Osteoblast (primary cell): ENCODE data around the gene TMUB2. TPM values are rescaled to one million over a fixed set of nuclear protein-coding genes. Genes with fewer than 3 reads are reported as not detected.
A peak's percentile ranks its signal among the peaks of the same experiment; 100 is the strongest.

Source experiments
- DNase-seq: peaks from one replicate; pipeline ENCODE4 v3.0.0; 2011; ENCODE audit warnings: low spot score, mixed read lengths; ENCODE audit not compliant: insufficient read length; ENCODE audit errors: missing footprints
- H2AFZ ChIP-seq: 2 replicates; pipeline ENCODE4 v1.6.0; 2011; ENCODE audit warnings: mild to moderate bottlenecking, low read length
- H3K27ac ChIP-seq: 2 replicates; pipeline ENCODE4 v1.5.1; 2011; ENCODE audit warnings: mild to moderate bottlenecking, low read depth, low read length, moderate library complexity
- H3K27me3 ChIP-seq: 2 replicates; pipeline ENCODE4 v1.6.0; 2012; ENCODE audit warnings: mild to moderate bottlenecking, control low read depth, inconsistent platforms, low read length, moderate library complexity; ENCODE audit not compliant: insufficient read depth
- H3K36me3 ChIP-seq: 2 replicates; pipeline ENCODE4 v1.5.1; 2011; ENCODE audit warnings: mild to moderate bottlenecking, low read length, control low read depth, moderate library complexity; ENCODE audit not compliant: insufficient read depth
- H3K4me1 ChIP-seq: 2 replicates; pipeline ENCODE4 v1.5.1; 2011; ENCODE audit warnings: mild to moderate bottlenecking, low read length, control low read depth, moderate library complexity; ENCODE audit not compliant: insufficient read depth
- H3K4me2 ChIP-seq: 2 replicates; pipeline ENCODE4 v1.6.0; 2011; ENCODE audit warnings: mild to moderate bottlenecking, low read length; ENCODE audit not compliant: insufficient read depth
- H3K4me3 ChIP-seq: fragments of 200-600 bp; sonication (generic); 3 replicates; pipeline ENCODE4 v1.5.1; 2012; ENCODE audit warnings: mild to moderate bottlenecking, low read length, inconsistent platforms; ENCODE audit not compliant: insufficient read depth
- H3K79me2 ChIP-seq: 2 replicates; pipeline ENCODE4 v1.6.0; 2012; ENCODE audit warnings: mild to moderate bottlenecking, low read length, control low read depth, inconsistent platforms; ENCODE audit not compliant: insufficient read depth
- H3K9me3 ChIP-seq: 2 replicates; pipeline ENCODE4 v1.5.1; 2011; ENCODE audit warnings: low read depth, low read length, control low read depth
- H4K20me1 ChIP-seq: 2 replicates; pipeline ENCODE4 v1.6.0; 2012; ENCODE audit warnings: mild to moderate bottlenecking, low read length, control low read depth; ENCODE audit not compliant: insufficient read depth
- total RNA-seq: library from RNA; depleted of rRNA; stranded (reverse); fragments of >200 nt; gene quantifications from 2 replicates; pipeline ENCODE4 v1.2.3, GENCODE V29; 2012
- TF ChIP-seq, protein P1 (sequence below): IDR thresholded peaks from 2 replicates; pipeline ENCODE4 v1.5.1; 2011; ENCODE audit warnings: mild to moderate bottlenecking, low read depth, low read length, moderate library complexity; ENCODE audit errors: extremely low read depth

Gene TMUB2
- total RNA-seq, 1 donor: 27.9 TPM

DNA sequence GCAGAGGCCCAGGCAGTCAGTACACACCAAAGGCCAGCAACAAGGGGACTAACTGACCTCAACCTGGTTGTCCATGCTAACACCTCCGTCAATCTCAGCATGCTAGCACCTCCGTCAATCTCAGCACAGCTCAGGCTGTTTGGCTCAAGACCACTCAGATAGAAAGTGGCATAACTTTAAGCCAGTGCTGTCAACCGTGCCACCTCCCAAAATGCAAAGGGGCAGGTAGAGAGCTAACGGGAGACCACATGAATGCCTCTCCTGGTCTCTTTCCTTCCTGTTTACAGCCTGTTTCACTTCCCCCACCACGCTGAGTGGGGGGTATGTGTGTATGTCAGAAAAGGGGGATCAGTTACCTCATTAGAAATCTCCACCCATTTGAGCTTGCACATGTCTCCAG, 29.4 kb downstream of the TMUB2 start:
- TF ChIP-seq, protein P1, sequence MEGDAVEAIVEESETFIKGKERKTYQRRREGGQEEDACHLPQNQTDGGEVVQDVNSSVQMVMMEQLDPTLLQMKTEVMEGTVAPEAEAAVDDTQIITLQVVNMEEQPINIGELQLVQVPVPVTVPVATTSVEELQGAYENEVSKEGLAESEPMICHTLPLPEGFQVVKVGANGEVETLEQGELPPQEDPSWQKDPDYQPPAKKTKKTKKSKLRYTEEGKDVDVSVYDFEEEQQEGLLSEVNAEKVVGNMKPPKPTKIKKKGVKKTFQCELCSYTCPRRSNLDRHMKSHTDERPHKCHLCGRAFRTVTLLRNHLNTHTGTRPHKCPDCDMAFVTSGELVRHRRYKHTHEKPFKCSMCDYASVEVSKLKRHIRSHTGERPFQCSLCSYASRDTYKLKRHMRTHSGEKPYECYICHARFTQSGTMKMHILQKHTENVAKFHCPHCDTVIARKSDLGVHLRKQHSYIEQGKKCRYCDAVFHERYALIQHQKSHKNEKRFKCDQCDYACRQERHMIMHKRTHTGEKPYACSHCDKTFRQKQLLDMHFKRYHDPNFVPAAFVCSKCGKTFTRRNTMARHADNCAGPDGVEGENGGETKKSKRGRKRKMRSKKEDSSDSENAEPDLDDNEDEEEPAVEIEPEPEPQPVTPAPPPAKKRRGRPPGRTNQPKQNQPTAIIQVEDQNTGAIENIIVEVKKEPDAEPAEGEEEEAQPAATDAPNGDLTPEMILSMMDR: no peak
- no peaks in the 10 kb centered on the region for H3K27me3 ChIP-seq
- no peaks in the 10 kb centered on the region for H3K9me3 ChIP-seq
- H3K4me1 ChIP-seq: peaks cover 13% of the 10 kb centered on the region
- peaks cover 34% of the 10 kb centered on the region for H4K20me1 ChIP-seq
- H3K36me3 ChIP-seq: peaks cover 43% of the 10 kb centered on the region
- no peak overlapping the region for H2AFZ ChIP-seq
- no peak overlapping the region for H3K4me3 ChIP-seq
- peak; percentile 26 for DNase-seq
- H3K79me2 ChIP-seq: peaks cover 34% of the 10 kb centered on the region
- H3K4me2 ChIP-seq: no peak overlapping the region
- no peak overlapping the region for H3K27ac ChIP-seq

DNA sequence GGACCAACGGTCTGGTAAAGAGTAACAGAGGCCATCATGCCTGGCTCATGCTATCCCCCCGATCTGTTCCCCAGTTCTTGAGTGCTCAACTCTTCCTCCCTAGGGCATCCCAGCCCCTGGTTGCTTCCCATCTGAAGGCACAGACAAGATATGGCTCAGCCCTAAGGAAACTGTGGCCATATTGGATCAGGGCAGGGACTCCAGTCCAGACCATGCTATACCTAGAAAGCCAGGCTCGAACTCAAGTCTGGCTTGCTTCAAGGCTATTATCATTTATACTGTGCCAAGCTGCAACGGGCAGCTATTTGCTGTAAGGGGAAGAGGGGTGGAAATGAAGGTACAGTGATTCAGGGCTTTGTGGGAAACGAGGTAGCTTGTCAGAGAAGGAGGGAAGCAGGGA, 29.9 kb downstream of the TMUB2 start:
- no peak overlapping the region for H2AFZ ChIP-seq
- H3K4me3 ChIP-seq: no peak overlapping the region
- H3K4me1 ChIP-seq: peaks cover 13% of the 10 kb centered on the region
- H3K9me3 ChIP-seq: no peaks in the 10 kb centered on the region
- TF ChIP-seq, protein P1: no peak
- DNase-seq: peak; percentile 44
- H3K36me3 ChIP-seq: peaks cover 38% of the 10 kb centered on the region
- H3K27ac ChIP-seq: no peak overlapping the region
- H3K79me2 ChIP-seq: peaks cover 34% of the 10 kb centered on the region
- H3K4me2 ChIP-seq: no peak overlapping the region
- H3K27me3 ChIP-seq: no peaks in the 10 kb centered on the region
- peaks cover 34% of the 10 kb centered on the region for H4K20me1 ChIP-seq

DNA sequence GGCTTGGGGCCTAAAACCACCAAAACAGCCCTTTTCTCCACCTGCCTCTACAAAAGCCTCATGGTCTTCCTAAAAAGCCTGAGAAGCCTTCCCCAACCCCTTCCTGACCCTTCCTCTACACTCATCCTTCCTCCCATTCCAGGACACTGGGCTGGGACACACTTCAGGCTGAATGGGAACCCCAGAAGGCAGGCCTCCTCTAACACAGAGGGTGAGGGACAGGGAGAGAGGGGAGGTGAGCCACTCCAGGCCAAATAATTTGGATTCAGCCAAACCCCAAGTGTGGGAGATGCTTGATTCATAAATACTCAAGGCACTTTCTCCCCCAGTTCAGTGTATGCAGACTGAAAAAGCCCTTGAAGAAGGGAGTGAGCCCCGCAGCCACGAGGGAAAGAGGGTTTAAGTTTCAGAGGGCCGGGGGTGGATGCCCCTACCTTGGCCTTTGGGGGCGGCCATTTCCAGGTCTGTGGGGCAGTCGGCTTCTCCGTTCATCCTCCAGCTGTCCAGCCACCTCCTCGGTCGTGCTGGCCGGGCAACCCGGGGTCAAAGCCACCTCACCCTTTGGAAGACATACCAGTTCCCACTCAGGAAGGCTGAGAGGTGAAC, 31.1 kb downstream of the TMUB2 start:
- TF ChIP-seq, protein P1: no peak
- Histone ChIP-seq H3K4me3 (peak overlapping the region; percentile 84), H3K27me3 (no peaks in the 10 kb centered on the region), H3K36me3 (peaks cover 38% of the 10 kb centered on the region), H4K20me1 (peaks cover 38% of the 10 kb centered on the region), H3K9me3 (no peaks in the 10 kb centered on the region), H3K27ac (peak overlapping the region; percentile 27), H3K4me1 (peaks cover 24% of the 10 kb centered on the region), H3K79me2 (peaks cover 34% of the 10 kb centered on the region), H2AFZ (no peak overlapping the region), H3K4me2 (peak overlapping the region; percentile 86)
- peak; percentile 60 for DNase-seq

DNA sequence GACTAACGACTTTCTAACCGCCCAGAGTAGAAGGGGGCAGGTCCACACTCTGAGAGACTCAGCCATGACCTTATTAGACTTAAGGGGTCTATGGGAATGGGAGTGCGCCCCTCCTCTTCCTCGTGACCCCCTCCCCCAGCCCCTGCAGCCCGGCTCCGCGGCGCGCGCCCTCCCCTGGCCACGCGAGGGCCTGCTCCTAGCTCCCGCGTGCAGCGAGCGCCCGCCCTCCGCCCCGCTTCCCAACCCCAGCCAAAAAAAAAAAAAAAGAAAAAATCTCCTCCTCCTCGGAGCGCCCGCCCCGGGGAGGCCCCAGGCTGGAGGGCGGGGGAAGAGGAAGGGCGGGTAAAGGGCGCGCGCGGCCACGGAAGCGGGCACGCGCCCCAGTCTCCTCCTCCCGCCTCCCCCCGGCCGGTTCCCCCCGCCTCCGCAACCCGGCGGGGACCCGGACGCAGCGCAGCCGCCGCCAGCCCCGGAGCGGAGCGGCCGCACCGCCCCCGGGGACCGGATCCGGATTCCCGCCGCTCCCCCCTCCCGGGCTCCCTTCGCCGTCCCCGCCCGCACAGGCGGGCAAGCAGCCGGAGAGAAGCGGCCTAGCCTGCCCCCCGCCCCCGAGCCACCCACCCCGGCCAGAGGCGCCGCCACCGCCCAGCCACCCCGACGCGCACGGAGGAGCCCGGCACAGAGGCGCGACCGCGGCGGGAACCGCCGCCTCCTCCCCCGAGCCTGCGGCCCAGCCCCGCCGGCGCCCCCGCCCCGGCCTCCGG, 31.8 kb downstream of the TMUB2 start:
- TF ChIP-seq, protein P1: peak; percentile 47
- H3K4me2 ChIP-seq: peak overlapping the region; percentile 86
- no peaks in the 10 kb centered on the region for H3K27me3 ChIP-seq
- no peak overlapping the region for H2AFZ ChIP-seq
- DNase-seq: peak; percentile 99
- H3K79me2 ChIP-seq: peaks cover 34% of the 10 kb centered on the region
- H3K4me1 ChIP-seq: peaks cover 31% of the 10 kb centered on the region
- peaks cover 38% of the 10 kb centered on the region for H4K20me1 ChIP-seq
- no peaks in the 10 kb centered on the region for H3K9me3 ChIP-seq
- peak overlapping the region; percentile 27 for H3K27ac ChIP-seq
- peak overlapping the region; percentile 84 for H3K4me3 ChIP-seq
- H3K36me3 ChIP-seq: peaks cover 34% of the 10 kb centered on the region
